HEK293 (cell line): ENCODE measurements around the gene SGPL1.

Source experiments
- CTCF ChIA-PET: fragments of 350-600 bp; formaldehyde crosslinking; extraction: SDS; loops from one replicate; lab custom pipeline; 2021; ENCODE audit warnings: antibody characterized with exemption; lab: Yijun Ruan, JAX
- POLR2A ChIA-PET: fragments of 300-600 bp; formaldehyde crosslinking; extraction: SDS; loops from one replicate; lab custom pipeline; 2020; ENCODE audit warnings: antibody characterized with exemption, inconsistent platforms; lab: Yijun Ruan, JAX
- H3K27ac ChIP-seq: fragments of 200-500 bp; sonication (Bioruptor generic); 2 replicates; pipeline ENCODE4 v1.5.1; 2014; ENCODE audit warnings: low read depth, low read length, control low read depth, inconsistent platforms; ENCODE audit errors: extremely low read depth
- H3K36me3 ChIP-seq, 2 experiments: fragments of 200-500 bp in 1 of 2; sonication (Bioruptor generic) in 1 of 2; 1 replicate in 1 of 2; 2 replicates in 1 of 2; pipeline ENCODE4 v1.5.1; 2014 to 2017; ENCODE audit warnings: inconsistent platforms in 2 of 2, low read length in 2 of 2; ENCODE audit not compliant: control insufficient read depth in 2 of 2, insufficient read depth in 1 of 2
- H3K4me1 ChIP-seq: fragments of 200-500 bp; sonication (Bioruptor generic); 2 replicates; pipeline ENCODE4 v1.5.1; 2014; ENCODE audit warnings: mild to moderate bottlenecking, low read length, inconsistent platforms; ENCODE audit not compliant: control insufficient read depth, insufficient read depth
- H3K4me3 ChIP-seq: 2 replicates; pipeline ENCODE4 v1.5.1; 2011; ENCODE audit warnings: low read depth, mild to moderate bottlenecking, control low read depth, low read length, moderate library complexity
- H3K9me3 ChIP-seq: fragments of 200-500 bp; sonication (Bioruptor generic); 2 replicates; pipeline ENCODE4 v1.5.1; 2014; ENCODE audit warnings: low read depth, low read length, inconsistent platforms; ENCODE audit not compliant: control insufficient read depth, insufficient read depth
- HOXD13 ChIP-seq: sonication (generic); formaldehyde crosslinking; IDR thresholded peaks from 2 replicates; pipeline ENCODE4 v1.8.0; 2022; ENCODE audit warnings: missing genetic modification reagents, borderline replicate concordance
- KLF17 ChIP-seq: fragments of 450-650 bp; formaldehyde crosslinking; IDR thresholded peaks from 2 replicates; pipeline ENCODE4 v1.5.1; 2016; ENCODE audit warnings: missing biosample characterization, missing genetic modification characterization
- MEIS1 ChIP-seq: sonication (generic); formaldehyde crosslinking; IDR thresholded peaks from 2 replicates; pipeline ENCODE4 v1.8.1; 2022; ENCODE audit warnings: missing genetic modification reagents, mild to moderate bottlenecking, borderline replicate concordance
- MYNN ChIP-seq: fragments of 450-650 bp; formaldehyde crosslinking; IDR thresholded peaks from 2 replicates; pipeline ENCODE4 v1.5.1; 2016; ENCODE audit warnings: missing biosample characterization, missing genetic modification characterization, borderline replicate concordance
- MZF1 ChIP-seq: fragments of 450-650 bp; formaldehyde crosslinking; IDR thresholded peaks from 2 replicates; pipeline ENCODE4 v1.5.1; 2017; ENCODE audit warnings: missing biosample characterization, missing genetic modification characterization, borderline replicate concordance
- PATZ1 ChIP-seq: fragments of 450-650 bp; formaldehyde crosslinking; IDR thresholded peaks from 2 replicates; pipeline ENCODE4 v1.5.1; 2016; ENCODE audit warnings: missing biosample characterization, missing genetic modification characterization
- PBX3 ChIP-seq: sonication (generic); formaldehyde crosslinking; IDR thresholded peaks from 2 replicates; pipeline ENCODE4 v1.8.1; 2022; ENCODE audit warnings: mild to moderate bottlenecking, moderate library complexity, missing genetic modification reagents
- PRDM1 ChIP-seq: fragments of 450-650 bp; formaldehyde crosslinking; IDR thresholded peaks from 2 replicates; pipeline ENCODE4; 2016; ENCODE audit warnings: missing biosample characterization, missing genetic modification characterization
- RBAK ChIP-seq: fragments of 450-650 bp; formaldehyde crosslinking; IDR thresholded peaks from 2 replicates; pipeline ENCODE4 v1.5.1; 2016; ENCODE audit warnings: missing biosample characterization, missing genetic modification characterization
- SP3 ChIP-seq: fragments of 450-650 bp; formaldehyde crosslinking; IDR thresholded peaks from 2 replicates; pipeline ENCODE4 v1.5.1; 2016; ENCODE audit warnings: missing biosample characterization, missing genetic modification characterization
- WT1 ChIP-seq: fragments of 450-650 bp; formaldehyde crosslinking; IDR thresholded peaks from 2 replicates; pipeline ENCODE4 v1.5.1; 2016; ENCODE audit warnings: missing biosample characterization, missing genetic modification characterization
- YY2 ChIP-seq: fragments of 450-650 bp; formaldehyde crosslinking; IDR thresholded peaks from 2 replicates; pipeline ENCODE4 v1.5.1; 2016; ENCODE audit warnings: missing biosample characterization, missing genetic modification characterization
- ZBTB1 ChIP-seq: fragments of 450-650 bp; formaldehyde crosslinking; IDR thresholded peaks from 2 replicates; pipeline ENCODE4 v1.5.1; 2016; ENCODE audit warnings: missing biosample characterization, missing genetic modification characterization
- ZBTB48 ChIP-seq: fragments of 450-650 bp; formaldehyde crosslinking; IDR thresholded peaks from 2 replicates; pipeline ENCODE4 v1.5.1; 2016; ENCODE audit warnings: missing biosample characterization, missing genetic modification characterization
- ZBTB8A ChIP-seq: fragments of 450-650 bp; formaldehyde crosslinking; IDR thresholded peaks from 2 replicates; pipeline ENCODE4 v1.5.1; 2016; ENCODE audit warnings: missing biosample characterization, missing genetic modification characterization
- ZNF148 ChIP-seq: fragments of 450-650 bp; formaldehyde crosslinking; IDR thresholded peaks from 2 replicates; pipeline ENCODE4 v1.5.0; 2017; ENCODE audit warnings: missing biosample characterization, missing genetic modification characterization, borderline replicate concordance
- ZNF175 ChIP-seq: fragments of 450-650 bp; formaldehyde crosslinking; IDR thresholded peaks from 2 replicates; pipeline ENCODE4 v1.5.1; 2016; ENCODE audit warnings: missing biosample characterization, missing genetic modification characterization
- ZNF211 ChIP-seq: fragments of 450-650 bp; formaldehyde crosslinking; IDR thresholded peaks from 2 replicates; pipeline ENCODE4 v1.5.1; 2016; ENCODE audit warnings: low read depth, missing biosample characterization, missing genetic modification characterization
- ZNF214 ChIP-seq: fragments of 450-650 bp; formaldehyde crosslinking; IDR thresholded peaks from 2 replicates; pipeline ENCODE4 v1.5.1; 2017; ENCODE audit warnings: missing biosample characterization, mild to moderate bottlenecking, missing genetic modification characterization, borderline replicate concordance
- ZNF223 ChIP-seq: fragments of 450-650 bp; formaldehyde crosslinking; IDR thresholded peaks from 2 replicates; pipeline ENCODE4 v1.5.1; 2016; ENCODE audit warnings: missing biosample characterization, missing genetic modification characterization
- ZNF335 ChIP-seq: fragments of 450-650 bp; formaldehyde crosslinking; conservative IDR thresholded peaks from 2 replicates; pipeline ENCODE4 v1.5.1; 2016; ENCODE audit warnings: missing biosample characterization, missing genetic modification characterization
- ZNF394 ChIP-seq: fragments of 450-650 bp; formaldehyde crosslinking; IDR thresholded peaks from 2 replicates; pipeline ENCODE4 v1.5.1; 2016; ENCODE audit warnings: missing biosample characterization, missing genetic modification characterization, mild to moderate bottlenecking, moderate library complexity, borderline replicate concordance
- ZNF416 ChIP-seq: fragments of 450-650 bp; formaldehyde crosslinking; IDR thresholded peaks from 2 replicates; pipeline ENCODE4 v1.5.1; 2016; ENCODE audit warnings: missing biosample characterization, missing genetic modification characterization
- ZNF473 ChIP-seq: fragments of 450-650 bp; formaldehyde crosslinking; IDR thresholded peaks from 2 replicates; pipeline ENCODE4 v1.5.1; 2017; ENCODE audit warnings: missing biosample characterization, missing genetic modification characterization
- ZNF48 ChIP-seq: fragments of 450-650 bp; formaldehyde crosslinking; IDR thresholded peaks from 2 replicates; pipeline ENCODE4 v1.5.1; 2016; ENCODE audit warnings: missing biosample characterization, missing genetic modification characterization
- ZNF510 ChIP-seq: fragments of 450-650 bp; formaldehyde crosslinking; IDR thresholded peaks from 2 replicates; pipeline ENCODE4 v1.5.1; 2018; ENCODE audit warnings: mild to moderate bottlenecking, missing genetic modification characterization, missing biosample characterization; ENCODE audit not compliant: insufficient replicate concordance
- ZNF548 ChIP-seq: fragments of 450-650 bp; formaldehyde crosslinking; IDR thresholded peaks from 2 replicates; pipeline ENCODE4 v1.5.1; 2016; ENCODE audit warnings: missing biosample characterization, missing genetic modification characterization
- ZNF549 ChIP-seq: fragments of 450-650 bp; IDR thresholded peaks from 2 replicates; pipeline ENCODE4 v1.5.1; 2018; ENCODE audit warnings: missing biosample characterization, missing genetic modification characterization, mild to moderate bottlenecking, inconsistent platforms, moderate library complexity
- ZNF707 ChIP-seq: fragments of 450-650 bp; formaldehyde crosslinking; IDR thresholded peaks from 2 replicates; pipeline ENCODE4 v1.5.1; 2016; ENCODE audit warnings: missing biosample characterization, missing genetic modification characterization
- ZSCAN23 ChIP-seq: fragments of 450-650 bp; formaldehyde crosslinking; IDR thresholded peaks from 2 replicates; pipeline ENCODE4 v1.5.1; 2016; ENCODE audit warnings: missing biosample characterization, missing genetic modification characterization
- ZSCAN5A ChIP-seq: fragments of 450-650 bp; formaldehyde crosslinking; IDR thresholded peaks from 2 replicates; pipeline ENCODE4 v1.5.1; 2016; ENCODE audit warnings: missing biosample characterization, missing genetic modification characterization

SGPL1 gene

GRCh38 chr10:70810967-70811366, 4.8 kb upstream of the SGPL1 start:
- no peaks in the 10 kb centered on the region for H3K9me3 ChIP-seq
- no peaks in the 10 kb centered on the region for H3K4me1 ChIP-seq
- CTCF ChIA-PET: interaction anchor here (1.1 kb wide), 1 partner anchor 92 kb away, joined by 4 read pairs; no protein-coding TSS in a partner anchor
- H3K36me3 ChIP-seq: no peaks in the 10 kb centered on the region
- POLR2A ChIA-PET: no interaction called here
- H3K4me3 ChIP-seq: no peak overlapping the region
- no peak for TF ChIP-seq PBX3
- TF ChIP-seq ZBTB8A (tag by site-specific recombination): no peak
- no peak for TF ChIP-seq MEIS1 (CRISPR knock-in tag)
- no peak for TF ChIP-seq ZNF214 (tag by site-specific recombination)
- TF ChIP-seq ZNF548 (tag by site-specific recombination): no peak
- TF ChIP-seq ZNF416 (tag by site-specific recombination): no peak
- no peak for TF ChIP-seq PATZ1 (tag by site-specific recombination)
- no peak for TF ChIP-seq ZSCAN23 (tag by site-specific recombination)
- no peak for TF ChIP-seq ZNF394 (tag by site-specific recombination)
- TF ChIP-seq ZNF335 (tag by site-specific recombination): no peak
- no peak for TF ChIP-seq ZNF48 (tag by site-specific recombination)
- no peak for TF ChIP-seq ZNF549
- no peak for TF ChIP-seq ZSCAN5A
- TF ChIP-seq MZF1 (tag by site-specific recombination): no peak
- TF ChIP-seq YY2 (tag by site-specific recombination): no peak
- no peak for TF ChIP-seq MYNN (tag by site-specific recombination)
- no peak for TF ChIP-seq WT1
- TF ChIP-seq SP3 (tag by site-specific recombination): no peak
- TF ChIP-seq ZBTB48 (tag by site-specific recombination): no peak
- no peak overlapping the region for H3K27ac ChIP-seq

- Histone ChIP-seq H3K27ac (no peak overlapping the region), H3K4me3 (no peak overlapping the region), H3K36me3 (peaks cover 0 to under 1% of the 10 kb centered on the region in 2 experiments; a peak in 1 of 3 replicates), H3K9me3 (no peaks in the 10 kb centered on the region), H3K4me1 (no peaks in the 10 kb centered on the region)
- ChIA-PET POLR2A (no interaction called here), CTCF (no interaction called here)
- TF ChIP-seq PRDM1 (tag by site-specific recombination) (no peak), ZBTB1 (tag by site-specific recombination) (no peak), ZNF175 (no peak), ZNF707 (tag by site-specific recombination) (no peak), ZNF223 (tag by site-specific recombination) (no peak), RBAK (tag by site-specific recombination) (no peak), ZNF473 (no peak), ZNF148 (no peak), KLF17 (no peak), ZNF211 (tag by site-specific recombination) (no peak), ZNF510 (tag by site-specific recombination) (no peak), HOXD13 (CRISPR knock-in tag) (no peak)
These were observed 3.9 kb upstream of the SGPL1 start for GRCh38 chr10:70811881-70812280.
